Measurements from ENCODE around the gene TYRO3.

TYRO3 gene

GRCh38 chr15:41558400-41559238 is at the start of gene TYRO3:
TSS of gene TYRO3 (plus strand) at chr15:41559212. CDS start at chr15:41559258, 46 bp downstream.
- DNase-seq = peak; percentile 66

DNA sequence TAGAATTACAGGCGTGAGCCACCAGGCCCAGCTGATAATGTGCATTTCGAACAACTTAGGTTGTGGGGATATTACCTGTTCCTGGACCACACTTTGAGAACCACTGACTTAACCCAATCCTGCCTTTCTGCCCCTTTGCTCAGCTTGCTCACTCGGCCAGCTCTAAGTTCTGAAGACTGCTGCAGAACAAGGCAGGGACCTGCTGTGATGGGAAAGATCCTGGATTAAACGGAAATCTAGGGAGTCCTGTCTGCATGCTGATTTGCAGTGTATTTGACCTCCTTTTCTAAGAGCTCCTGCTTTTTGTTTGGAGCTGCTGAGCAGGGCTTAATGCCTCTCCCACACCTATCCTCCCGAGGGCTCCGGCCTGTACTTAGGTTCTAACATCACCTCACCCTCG is 48.3 kb upstream of the TYRO3 start:
- no peak for DNase-seq

GRCh38 chr15:41511331-41511898 is 47.6 kb upstream of the TYRO3 start:
- no peak for DNase-seq

DNA sequence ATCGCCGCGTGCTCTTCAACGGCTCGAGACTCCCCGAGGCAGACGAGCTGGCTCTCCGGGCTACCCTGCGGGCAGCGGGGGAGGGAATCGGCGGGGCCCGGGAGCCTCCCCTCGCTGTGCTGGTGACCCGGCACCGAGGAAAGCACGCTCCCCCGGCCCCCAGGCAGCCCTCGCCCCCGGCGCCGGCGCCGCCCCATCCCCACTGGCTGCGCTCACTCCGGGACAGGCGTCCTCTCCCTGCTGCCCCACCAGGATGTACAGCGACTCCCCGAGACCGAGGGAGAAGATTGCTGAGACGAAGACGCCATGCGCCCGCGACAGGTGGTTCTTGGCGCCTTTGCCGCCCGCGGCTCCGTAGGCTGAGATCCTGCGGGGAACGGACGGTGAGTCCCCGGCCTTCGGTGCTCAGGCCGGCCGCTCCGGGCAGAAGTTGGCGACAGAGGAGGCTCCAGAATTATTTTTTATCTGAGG is 47.1 kb upstream of the TYRO3 start:
- peak; percentile 19 for DNase-seq

- no peak for DNase-seq
These were observed 46.5 kb upstream of the TYRO3 start for GRCh38 chr15:41512512-41512939.

DNA sequence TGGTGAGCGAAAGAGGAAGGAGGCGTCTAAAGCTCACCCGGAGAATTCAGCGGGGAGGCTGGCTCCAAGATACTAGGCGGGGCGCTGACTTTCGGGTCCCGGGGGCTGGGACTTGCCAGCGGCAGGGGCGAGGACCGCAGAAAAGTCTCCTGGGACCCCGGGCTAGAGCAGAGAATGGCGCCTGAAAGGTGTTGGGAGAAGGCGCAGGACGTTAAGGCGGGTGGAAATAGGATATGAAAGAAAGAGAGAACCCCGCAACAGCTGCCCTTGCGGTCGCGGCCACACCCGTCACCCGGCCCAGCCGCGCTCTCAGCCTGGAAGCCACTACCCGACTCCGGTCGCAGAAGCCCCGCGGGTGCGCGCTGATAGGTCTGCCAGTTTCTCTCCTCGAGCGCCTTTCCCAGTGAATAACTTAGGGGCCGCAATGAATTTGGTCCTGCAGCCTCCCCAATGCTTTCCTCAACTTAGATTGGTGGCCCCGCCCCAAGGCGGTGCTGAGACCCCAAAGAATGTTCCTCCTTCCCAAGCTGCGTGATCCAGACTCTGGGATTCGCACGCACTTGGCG is 46.0 kb upstream of the TYRO3 start:
- DNase-seq = peak; percentile 29

- DNase-seq = peak; percentile 24
These were observed 45.3 kb upstream of the TYRO3 start, which contains the start of gene LTK for GRCh38 chr15:41513506-41514227. TSS of gene LTK (minus strand) at chr15:41513827. CDS start at chr15:41513709, 118 bp downstream.

- no peak for DNase-seq
These were observed 41.0 kb upstream of the TYRO3 start for GRCh38 chr15:41517895-41518449.

DNA sequence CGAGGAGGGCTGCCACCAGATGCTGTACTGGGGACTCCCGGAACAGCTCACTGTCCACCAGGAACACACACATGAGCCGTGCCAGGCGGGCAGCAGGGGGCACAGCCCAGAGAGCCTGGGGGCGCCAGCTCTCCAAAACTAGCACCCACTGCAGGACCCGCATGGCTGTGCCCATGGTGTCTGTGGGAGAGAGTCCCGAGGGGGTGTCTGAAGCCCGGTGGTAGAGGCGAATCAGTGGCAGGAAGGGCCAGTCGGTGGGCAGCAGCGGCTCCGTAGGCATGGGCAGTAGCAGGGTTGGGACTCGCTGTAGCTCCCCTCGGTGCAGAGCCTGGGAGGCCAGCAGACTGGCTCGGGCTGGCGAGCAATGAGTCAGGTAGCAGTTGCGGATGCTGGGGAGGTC is 38.4 kb upstream of the TYRO3 start:
- no peak for DNase-seq

GRCh38 chr15:41521614-41522013 is 37.4 kb upstream of the TYRO3 start:
- DNase-seq = no peak

- no peak for DNase-seq
These were observed 35.9 kb upstream of the TYRO3 start for GRCh38 chr15:41523097-41523496.

- no peak for DNase-seq
These were observed 28.6 kb upstream of the TYRO3 start for GRCh38 chr15:41530363-41530956.

DNA sequence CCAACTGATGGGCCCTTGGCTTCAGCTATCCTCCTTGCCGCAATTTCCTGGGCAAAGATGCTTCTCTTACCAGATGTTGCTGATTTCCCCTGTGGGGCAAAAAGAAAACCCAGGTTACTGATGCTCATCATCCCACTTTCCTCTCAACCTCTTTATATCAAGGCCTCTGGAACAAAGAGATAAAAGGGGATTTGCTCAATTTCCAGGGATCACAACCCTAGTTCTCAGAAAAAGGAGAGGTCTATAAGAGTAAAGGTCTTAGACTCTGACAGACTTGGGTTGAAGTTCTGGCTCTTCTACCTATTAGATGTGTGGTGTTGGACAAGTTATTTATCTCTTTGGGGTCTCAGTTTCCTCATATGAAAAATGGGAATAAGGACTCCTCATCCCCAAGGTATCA is 23.5 kb upstream of the TYRO3 start:
- DNase-seq = no peak

- DNase-seq = no peak
These were observed 22.1 kb upstream of the TYRO3 start for GRCh38 chr15:41536866-41537265.

DNA sequence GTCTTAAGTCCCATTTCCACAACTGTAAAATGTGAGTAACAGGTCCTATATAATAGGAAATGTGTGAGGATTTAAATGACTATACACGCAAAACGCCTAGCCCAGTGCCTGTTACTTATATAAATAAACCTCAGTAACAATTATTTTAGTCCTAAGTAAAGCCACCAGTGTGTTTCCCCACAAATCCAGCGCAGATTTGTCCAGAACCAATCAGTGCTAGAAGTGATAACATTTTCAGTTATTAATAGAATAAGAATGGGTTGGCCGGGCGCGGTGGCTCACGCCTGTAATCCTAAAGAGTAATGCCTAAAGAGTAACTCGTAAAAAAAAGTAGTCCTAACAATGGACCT is 15.5 kb upstream of the TYRO3 start:
- no peak for DNase-seq

DNA sequence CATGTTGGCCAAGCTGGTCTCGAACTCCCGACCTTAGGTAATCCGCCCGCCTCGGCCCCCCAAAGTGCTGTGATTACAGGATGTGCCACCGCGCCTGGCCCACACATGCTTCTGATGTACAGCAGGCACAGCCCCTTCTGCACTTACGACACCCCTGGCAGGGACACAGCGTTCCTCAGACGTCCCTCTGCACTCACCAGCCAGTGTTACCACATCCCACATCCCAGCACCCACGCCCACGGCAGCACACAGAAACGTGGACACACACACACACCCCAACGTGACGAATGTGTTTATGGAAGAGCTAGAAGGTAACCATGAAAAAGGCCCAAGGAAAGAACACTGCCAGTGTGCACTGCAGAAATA is 14.4 kb upstream of the TYRO3 start:
- peak; percentile 24 for DNase-seq

- no peak for DNase-seq
These were observed 13.8 kb upstream of the TYRO3 start for GRCh38 chr15:41545218-41545617.

- DNase-seq = no peak
These were observed 11.9 kb upstream of the TYRO3 start for GRCh38 chr15:41546851-41547786.

DNA sequence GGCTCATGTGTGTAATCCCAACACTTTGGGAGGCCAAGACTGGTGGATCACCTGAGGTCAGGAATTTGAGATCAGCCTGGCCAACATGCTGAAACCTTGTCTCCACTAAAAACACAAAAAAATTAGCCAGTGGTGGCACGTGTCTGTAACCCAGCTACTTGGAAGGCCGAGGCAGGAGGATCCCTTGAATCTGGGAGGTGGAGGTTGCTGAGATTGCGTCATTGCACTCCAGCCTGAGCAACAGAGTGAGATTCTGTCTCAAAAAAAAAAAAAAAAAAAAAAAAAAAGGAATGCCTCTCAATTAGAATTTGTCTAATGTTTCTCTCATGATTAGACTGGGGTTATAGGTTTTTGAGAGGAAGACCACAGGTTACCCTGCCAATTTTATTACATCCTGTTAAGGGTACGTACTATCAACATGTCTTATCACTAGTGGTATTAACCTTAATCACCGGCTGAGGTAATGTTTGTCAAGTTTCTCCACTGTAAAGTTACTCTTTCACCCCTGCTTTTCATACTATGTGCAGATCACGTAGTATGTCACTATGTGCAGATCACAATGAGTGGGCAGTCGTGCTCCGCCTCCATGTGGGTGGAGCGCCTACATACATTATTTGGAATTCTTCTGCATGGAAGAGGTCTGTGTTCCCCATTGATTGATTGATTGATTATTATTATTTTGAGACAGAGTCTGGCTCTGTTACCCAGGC is 8.8 kb upstream of the TYRO3 start:
- DNase-seq = no peak

- DNase-seq = no peak
These were observed 5.3 kb upstream of the TYRO3 start for GRCh38 chr15:41553731-41554130.

DNA sequence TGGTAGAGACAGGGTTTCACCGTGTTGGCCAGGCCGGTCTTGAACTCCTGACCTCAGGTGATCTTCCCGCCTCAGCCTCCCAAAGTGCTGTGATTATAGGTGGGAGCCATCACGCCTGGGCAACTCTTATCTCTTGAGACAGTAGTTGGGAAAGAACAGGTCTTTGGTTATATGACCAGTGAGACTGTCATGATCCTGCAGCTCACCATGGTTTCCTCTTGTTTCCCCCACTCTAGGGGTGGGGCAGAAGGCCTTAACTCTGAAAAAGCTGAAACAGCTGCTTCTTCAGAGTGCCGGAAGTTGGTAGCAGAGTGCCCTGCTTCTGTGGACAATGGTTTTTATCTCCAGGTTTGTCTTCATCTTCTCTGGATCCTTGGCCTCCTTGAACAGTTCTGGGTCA is 4.7 kb upstream of the TYRO3 start:
- no peak for DNase-seq

Measured in CD4-positive, alpha-beta T cell treated with Interleukin-17A for 1 hour (primary cell).